LoVo (cell line): ENCODE data around the gene COG2.
"Not testable (repeated sequence)": the region's sequence is repeated elsewhere in the genome, so short reads cannot be mapped to it uniquely, and the experiment has no call there.

Experiments used
- DNase-seq: peaks from one replicate; pipeline ENCODE4 v3.0.0-alpha.2; 2016; ENCODE audit warnings: low spot score

Gene COG2, protein sequence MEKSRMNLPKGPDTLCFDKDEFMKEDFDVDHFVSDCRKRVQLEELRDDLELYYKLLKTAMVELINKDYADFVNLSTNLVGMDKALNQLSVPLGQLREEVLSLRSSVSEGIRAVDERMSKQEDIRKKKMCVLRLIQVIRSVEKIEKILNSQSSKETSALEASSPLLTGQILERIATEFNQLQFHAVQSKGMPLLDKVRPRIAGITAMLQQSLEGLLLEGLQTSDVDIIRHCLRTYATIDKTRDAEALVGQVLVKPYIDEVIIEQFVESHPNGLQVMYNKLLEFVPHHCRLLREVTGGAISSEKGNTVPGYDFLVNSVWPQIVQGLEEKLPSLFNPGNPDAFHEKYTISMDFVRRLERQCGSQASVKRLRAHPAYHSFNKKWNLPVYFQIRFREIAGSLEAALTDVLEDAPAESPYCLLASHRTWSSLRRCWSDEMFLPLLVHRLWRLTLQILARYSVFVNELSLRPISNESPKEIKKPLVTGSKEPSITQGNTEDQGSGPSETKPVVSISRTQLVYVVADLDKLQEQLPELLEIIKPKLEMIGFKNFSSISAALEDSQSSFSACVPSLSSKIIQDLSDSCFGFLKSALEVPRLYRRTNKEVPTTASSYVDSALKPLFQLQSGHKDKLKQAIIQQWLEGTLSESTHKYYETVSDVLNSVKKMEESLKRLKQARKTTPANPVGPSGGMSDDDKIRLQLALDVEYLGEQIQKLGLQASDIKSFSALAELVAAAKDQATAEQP

GRCh38 chr1:230642263-230642959 is at the start of gene COG2:
TSS of gene COG2 (plus strand) at chr1:230642481. CDS start at chr1:230642607, 126 bp downstream.
- peak; percentile 93 for DNase-seq

DNA sequence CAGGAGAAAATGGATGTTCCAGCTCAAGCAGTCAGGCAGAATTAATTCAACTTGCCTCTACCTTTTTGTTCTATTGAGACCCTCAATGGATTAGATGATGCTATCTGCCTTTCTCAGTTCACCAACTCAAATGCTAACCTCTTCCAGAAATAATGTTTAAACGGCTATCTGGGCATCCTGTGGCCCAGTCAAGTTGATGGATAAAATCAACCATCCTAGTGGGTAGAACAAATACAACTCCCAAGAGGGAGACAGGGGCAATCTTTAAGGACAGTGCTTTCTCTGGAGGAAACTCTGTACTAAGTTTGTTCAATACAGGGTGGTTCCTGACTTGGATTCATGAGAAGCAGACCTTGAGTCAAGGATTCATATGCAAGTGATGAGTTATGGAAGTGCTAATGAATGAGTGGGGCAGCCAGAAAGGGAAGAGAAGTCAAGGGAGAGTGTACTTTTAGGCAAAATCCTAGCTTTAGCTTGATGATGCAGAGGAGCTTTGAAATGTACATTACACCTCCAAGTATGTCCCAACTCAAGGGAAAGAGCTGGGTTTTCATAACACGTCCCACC is 49.4 kb upstream of the COG2 start:
- DNase-seq = no peak

GRCh38 chr1:230594214-230594773 is 48.0 kb upstream of the COG2 start:
- DNase-seq = no peak

GRCh38 chr1:230595181-230595580 is 47.1 kb upstream of the COG2 start:
- DNase-seq = no peak

- DNase-seq = no peak
These were observed 46.0 kb upstream of the COG2 start for GRCh38 chr1:230596306-230596705.

GRCh38 chr1:230598745-230599144 is 43.5 kb upstream of the COG2 start:
- no peak for DNase-seq

DNA sequence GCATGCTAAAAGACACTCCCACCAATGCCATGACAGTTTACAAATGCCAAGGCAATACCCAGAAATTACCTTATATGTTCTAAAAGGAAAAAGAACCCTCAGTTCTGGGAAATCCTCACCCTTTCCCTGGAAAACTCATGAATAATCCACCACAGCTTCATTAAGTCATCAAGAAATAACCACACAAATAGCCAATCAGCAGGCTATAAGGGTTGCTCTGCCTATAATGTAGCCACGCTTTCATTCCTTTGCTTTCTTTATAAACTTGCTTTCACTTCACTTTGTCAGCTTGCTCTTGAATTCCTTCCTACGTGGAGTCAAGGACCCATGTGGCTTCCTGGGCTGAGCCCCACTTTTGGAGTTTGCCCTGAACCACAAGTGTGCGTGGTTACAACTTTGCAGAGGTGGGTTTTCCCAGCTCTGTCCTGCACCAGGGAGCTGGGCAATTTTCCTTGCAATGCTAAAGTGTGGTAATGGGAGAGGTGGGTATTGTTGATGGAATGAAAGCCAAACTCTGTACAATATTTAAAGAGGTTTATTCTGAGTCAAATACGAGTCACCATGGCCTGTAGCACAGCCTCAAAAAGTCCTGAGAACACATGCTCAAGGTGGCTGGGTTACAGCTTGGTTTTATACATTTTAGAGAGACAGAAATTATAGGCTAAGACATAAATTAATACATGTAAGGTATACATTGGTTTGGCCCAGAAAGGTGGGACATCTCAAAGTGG is 42.2 kb upstream of the COG2 start:
- no peak for DNase-seq

GRCh38 chr1:230600657-230601400 is 41.5 kb upstream of the COG2 start:
- DNase-seq = not testable (repeated sequence)

DNA sequence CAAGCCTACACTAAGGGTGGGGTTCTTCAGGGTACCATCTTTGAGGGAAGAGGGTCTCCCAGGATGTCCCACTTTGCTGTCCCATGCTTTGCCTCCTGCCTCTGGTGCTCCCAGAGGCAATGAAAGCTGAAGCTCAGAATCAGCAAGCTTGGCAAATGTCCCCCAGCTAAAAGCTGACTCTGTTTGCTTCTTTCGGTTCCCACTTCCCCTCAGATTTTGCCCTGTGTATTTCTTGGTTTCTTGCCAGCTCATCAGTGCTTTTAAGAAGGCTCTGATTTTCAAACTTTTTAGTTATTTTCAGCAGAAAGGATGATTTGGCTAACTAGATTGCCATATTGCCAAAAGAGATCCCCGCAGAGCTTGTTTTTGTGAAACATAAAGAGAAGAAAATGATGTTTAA is 33.1 kb upstream of the COG2 start:
- no peak for DNase-seq

GRCh38 chr1:230610589-230610988 is 31.7 kb upstream of the COG2 start:
- no peak for DNase-seq

GRCh38 chr1:230611128-230611877 is 31.0 kb upstream of the COG2 start:
- DNase-seq = no peak

GRCh38 chr1:230611878-230612235 is 30.4 kb upstream of the COG2 start:
- no peak for DNase-seq

DNA sequence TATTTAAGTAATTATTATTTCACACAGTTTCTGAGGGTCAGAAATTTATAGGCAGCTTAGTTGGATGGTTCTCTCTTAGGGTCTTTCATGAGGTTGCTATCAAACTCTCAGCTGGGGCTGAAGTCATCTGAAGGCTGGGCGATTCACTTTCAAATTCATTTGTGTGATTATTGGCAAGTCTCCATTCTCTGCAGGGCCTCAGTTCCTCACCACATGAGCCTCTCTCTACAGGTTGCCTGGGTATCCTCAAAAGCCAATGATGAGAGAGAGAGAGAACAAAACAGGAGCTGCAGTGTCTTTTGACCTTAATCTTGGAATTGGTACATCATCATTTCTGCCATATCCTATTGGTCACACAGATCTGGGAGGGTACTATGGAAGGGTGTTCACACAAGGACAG is 29.6 kb upstream of the COG2 start:
- no peak for DNase-seq

DNA sequence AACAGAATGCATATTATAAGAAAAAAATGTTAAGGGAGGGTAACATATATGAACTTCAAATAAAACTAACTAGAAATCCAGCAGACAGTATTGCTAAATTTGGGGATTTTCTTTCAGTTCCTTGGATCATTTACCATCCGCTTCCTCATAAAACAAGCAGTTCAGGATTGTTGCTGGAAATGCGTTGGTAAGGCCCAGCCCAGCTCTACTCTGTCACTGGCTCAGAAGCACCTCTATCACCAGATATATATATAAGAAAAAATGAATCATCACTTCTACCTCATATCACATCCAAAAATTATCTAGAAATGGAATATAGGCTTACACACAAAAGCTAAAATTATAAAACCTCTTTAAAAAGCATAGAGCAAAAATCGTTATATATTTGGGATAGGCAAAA is 28.2 kb upstream of the COG2 start:
- no peak for DNase-seq

DNA sequence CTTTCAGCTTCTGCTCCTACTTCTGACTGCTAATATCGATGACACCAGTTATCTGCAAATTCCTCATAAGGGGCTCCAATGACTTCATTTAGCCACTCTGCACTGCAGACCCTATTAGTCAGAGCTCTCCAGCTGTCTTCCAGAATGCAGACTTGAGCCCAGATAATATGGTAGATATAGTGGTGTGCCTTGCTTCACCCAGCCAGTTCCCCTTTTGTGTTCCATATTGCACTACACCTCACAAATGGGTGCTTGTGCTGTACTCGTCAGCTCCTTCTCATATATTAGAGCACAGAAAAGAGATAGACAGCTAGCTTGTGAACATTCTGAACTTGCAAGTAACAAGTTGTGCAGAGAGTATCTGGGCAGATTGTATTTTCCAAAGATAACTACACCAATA is 23.7 kb upstream of the COG2 start:
- no peak for DNase-seq

- DNase-seq = no peak
These were observed 21.5 kb upstream of the COG2 start for GRCh38 chr1:230620649-230621323.

DNA sequence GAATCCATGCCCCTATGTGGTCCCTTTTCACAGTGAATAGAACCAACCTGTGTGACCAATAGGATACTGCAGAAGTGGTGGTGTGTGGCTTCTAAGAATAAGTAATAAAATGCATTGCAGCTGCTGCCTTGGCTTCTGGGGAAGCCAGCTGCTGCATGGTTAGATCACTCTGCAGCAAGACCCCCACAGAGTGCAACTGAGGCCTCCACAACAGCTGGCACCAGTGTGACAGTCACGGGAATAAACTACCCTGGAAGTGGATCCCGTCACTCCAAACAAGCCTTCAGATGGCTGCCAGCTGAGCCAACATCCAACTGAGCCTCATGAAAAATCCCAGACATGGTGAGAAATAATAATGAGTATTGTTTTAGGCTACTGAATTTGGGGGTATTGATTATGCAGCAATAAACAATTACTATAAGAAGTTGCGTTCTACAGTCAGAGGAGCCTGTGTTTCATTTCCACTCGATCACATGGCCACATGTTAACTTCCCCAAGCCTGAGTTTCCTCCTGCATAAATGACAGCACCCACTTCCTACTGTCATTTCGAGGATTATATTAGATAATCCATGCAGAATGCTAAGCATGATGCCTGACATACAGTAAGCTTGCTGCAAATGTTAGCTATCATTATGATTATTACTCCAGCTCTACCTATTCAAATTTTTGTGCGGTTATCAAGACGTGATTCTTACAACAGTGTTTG is 20.8 kb upstream of the COG2 start:
- no peak for DNase-seq

DNA sequence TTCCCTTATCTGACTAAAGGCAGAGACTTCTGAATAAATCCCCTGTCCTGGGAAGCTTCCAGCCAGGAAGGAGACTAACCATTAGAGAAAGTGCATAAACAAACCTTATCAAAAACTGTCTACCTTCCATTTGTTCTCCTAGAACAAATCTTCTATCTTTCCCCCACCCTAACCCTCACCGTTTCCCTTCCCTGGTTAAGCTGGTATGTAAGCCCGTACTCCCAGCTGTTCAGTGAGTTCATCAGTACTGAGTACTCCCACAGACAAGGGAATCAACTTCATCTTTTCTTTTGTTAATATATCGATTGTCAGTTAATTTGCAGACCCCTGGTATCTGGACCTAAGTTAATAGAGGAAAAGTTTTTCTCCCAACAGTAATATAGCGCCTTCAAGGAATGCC is 20.1 kb upstream of the COG2 start:
- DNase-seq = no peak
